DND-41 (cell line): ENCODE data around the gene SVBP.

Experiments used
- EZH2 ChIP-seq: IDR thresholded peaks from 3 replicates; pipeline ENCODE4 v1.6.1; 2012; ENCODE audit warnings: borderline replicate concordance, low read depth, mild to moderate bottlenecking, moderate library complexity, low read length, inconsistent platforms; ENCODE audit not compliant: severe bottlenecking
- TF ChIP-seq, protein P1 (sequence below): IDR thresholded peaks from 2 replicates; pipeline ENCODE4 v1.5.1; 2012; ENCODE audit warnings: borderline replicate concordance, low read length, moderate library complexity, mild to moderate bottlenecking; ENCODE audit not compliant: poor library complexity, severe bottlenecking; ENCODE audit errors: extremely low read depth

DNA sequence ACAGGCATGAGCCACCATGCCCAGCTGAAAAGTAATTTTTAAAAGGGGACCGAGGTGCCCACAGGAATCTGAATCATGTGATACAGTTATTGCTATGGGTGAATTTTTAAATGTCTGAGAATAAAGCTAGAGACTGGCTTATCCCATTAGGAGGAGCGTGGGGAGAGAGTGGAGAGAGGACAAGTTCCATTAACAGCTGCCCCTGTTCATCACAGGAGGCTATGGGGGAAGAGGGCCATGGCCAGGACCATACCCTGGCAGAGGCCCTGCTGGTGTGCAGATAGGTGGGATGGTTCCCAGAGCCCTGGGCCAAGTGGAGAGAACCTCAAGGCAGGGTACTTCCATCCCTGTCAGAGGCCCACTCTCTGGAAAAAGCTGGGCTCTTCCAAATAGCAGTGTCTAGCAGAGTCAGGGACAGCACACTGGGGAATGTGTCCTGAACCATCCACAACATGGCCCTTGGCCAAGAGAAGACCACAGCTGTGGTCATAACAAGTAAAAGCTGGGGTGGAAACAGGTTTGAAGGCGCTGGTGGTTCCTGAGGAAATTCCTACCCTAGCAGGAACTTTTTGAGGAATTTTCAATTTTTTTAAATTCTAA, 15.5 kb upstream of the SVBP start:
- TF ChIP-seq, protein P1, sequence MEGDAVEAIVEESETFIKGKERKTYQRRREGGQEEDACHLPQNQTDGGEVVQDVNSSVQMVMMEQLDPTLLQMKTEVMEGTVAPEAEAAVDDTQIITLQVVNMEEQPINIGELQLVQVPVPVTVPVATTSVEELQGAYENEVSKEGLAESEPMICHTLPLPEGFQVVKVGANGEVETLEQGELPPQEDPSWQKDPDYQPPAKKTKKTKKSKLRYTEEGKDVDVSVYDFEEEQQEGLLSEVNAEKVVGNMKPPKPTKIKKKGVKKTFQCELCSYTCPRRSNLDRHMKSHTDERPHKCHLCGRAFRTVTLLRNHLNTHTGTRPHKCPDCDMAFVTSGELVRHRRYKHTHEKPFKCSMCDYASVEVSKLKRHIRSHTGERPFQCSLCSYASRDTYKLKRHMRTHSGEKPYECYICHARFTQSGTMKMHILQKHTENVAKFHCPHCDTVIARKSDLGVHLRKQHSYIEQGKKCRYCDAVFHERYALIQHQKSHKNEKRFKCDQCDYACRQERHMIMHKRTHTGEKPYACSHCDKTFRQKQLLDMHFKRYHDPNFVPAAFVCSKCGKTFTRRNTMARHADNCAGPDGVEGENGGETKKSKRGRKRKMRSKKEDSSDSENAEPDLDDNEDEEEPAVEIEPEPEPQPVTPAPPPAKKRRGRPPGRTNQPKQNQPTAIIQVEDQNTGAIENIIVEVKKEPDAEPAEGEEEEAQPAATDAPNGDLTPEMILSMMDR = no peak
- TF ChIP-seq EZH2 = no peak
